Neural cell (in vitro differentiated cells): Measurements from ENCODE around the gene CCR7. TPM values are rescaled to one million over a fixed set of nuclear protein-coding genes. Genes with fewer than 3 reads are reported as not detected.

Experiments
- H2AFZ ChIP-seq: fragments of 200-600, 300-800 bp; sonication (generic), shearing (Covaris generic); 2 replicates; pipeline ENCODE4 v1.6.0; 2014; ENCODE audit warnings: low read depth, mild to moderate bottlenecking, antibody characterized with exemption, low read length, moderate library complexity
- H3F3A ChIP-seq: fragments of 200-600 bp; shearing (Covaris generic); 2 replicates; pipeline ENCODE4 v1.6.1; 2016; ENCODE audit warnings: mild to moderate bottlenecking, moderate library complexity, mixed read lengths, antibody characterized with exemption, low read length; ENCODE audit not compliant: insufficient read depth, poor library complexity, severe bottlenecking
- H3K27ac ChIP-seq: fragments of 200-600, 300-800 bp; sonication (generic), shearing (Covaris generic); 2 replicates; pipeline ENCODE4 v1.5.1; 2014; ENCODE audit warnings: mild to moderate bottlenecking, low read length, moderate library complexity
- H3K27me3 ChIP-seq: fragments of 300-800, 200-600 bp; sonication (generic), shearing (Covaris generic); 2 replicates; pipeline ENCODE4 v1.6.0; 2014; ENCODE audit warnings: mild to moderate bottlenecking, low read depth, low read length, moderate library complexity; ENCODE audit not compliant: insufficient read depth
- H3K36me3 ChIP-seq: fragments of 300-800, 200-600 bp; sonication (generic), shearing (Covaris generic); 2 replicates; pipeline ENCODE4 v1.5.1; 2014; ENCODE audit warnings: mild to moderate bottlenecking, antibody characterized with exemption, low read length, moderate library complexity; ENCODE audit not compliant: insufficient read depth
- H3K4me2 ChIP-seq: fragments of 300-800, 200-600 bp; sonication (generic), shearing (Covaris generic); 2 replicates; pipeline ENCODE4 v1.6.0; 2014; ENCODE audit warnings: mild to moderate bottlenecking, low read length
- H3K4me3 ChIP-seq: fragments of 300-800, 200-600 bp; sonication (generic), shearing (Covaris generic); 2 replicates; pipeline ENCODE4 v1.5.1; 2014; ENCODE audit warnings: mild to moderate bottlenecking, low read length, moderate library complexity
- H3K79me2 ChIP-seq: fragments of 200-600 bp; shearing (Covaris generic); replicated peaks from 2 replicates; pipeline ENCODE4 v1.6.0; 2014; ENCODE audit warnings: mild to moderate bottlenecking, low read length, moderate library complexity; ENCODE audit not compliant: insufficient read depth
- H3K9ac ChIP-seq: fragments of 300-800, 200-600 bp; sonication (generic), shearing (Covaris generic); 2 replicates; pipeline ENCODE4 v1.6.1; 2016; ENCODE audit warnings: mild to moderate bottlenecking, low read length, mixed read lengths
- H3K9me2 ChIP-seq: fragments of 200-600 bp; shearing (Covaris generic); 2 replicates; pipeline ENCODE4 v1.6.1; 2016; ENCODE audit warnings: mild to moderate bottlenecking, low read length, mixed read lengths; ENCODE audit not compliant: insufficient read depth
- H3K9me3 ChIP-seq: fragments of 200-600, 300-800 bp; sonication (generic), shearing (Covaris generic); 2 replicates; pipeline ENCODE4 v1.6.1; 2016; ENCODE audit warnings: mild to moderate bottlenecking, mixed run types, low read length, moderate library complexity, mixed read lengths
- H4K20me1 ChIP-seq: fragments of 200-600 bp; shearing (Covaris generic); 2 replicates; pipeline ENCODE4 v1.6.1; 2016; ENCODE audit warnings: mild to moderate bottlenecking, mixed run types; ENCODE audit not compliant: insufficient read depth
- EP300 ChIP-seq: fragments of 450-650 bp; conservative IDR thresholded peaks from 2 replicates; pipeline ENCODE4 v1.6.1; 2014; ENCODE audit warnings: antibody characterized with exemption, mild to moderate bottlenecking, moderate library complexity; ENCODE audit not compliant: poor library complexity, severe bottlenecking
- EZH2 ChIP-seq: fragments of 200-600, 300-800 bp; shearing (Covaris generic), sonication (generic); IDR thresholded peaks from 2 replicates; pipeline ENCODE4 v1.6.1; 2014; ENCODE audit warnings: antibody characterized with exemption, low read length, borderline replicate concordance, mild to moderate bottlenecking; ENCODE audit not compliant: insufficient read depth, poor library complexity, severe bottlenecking
- MXI1 ChIP-seq: fragments of 450-650 bp; conservative IDR thresholded peaks from 2 replicates; pipeline ENCODE4 v1.6.1; 2014; ENCODE audit warnings: antibody characterized with exemption, mild to moderate bottlenecking; ENCODE audit not compliant: poor library complexity, severe bottlenecking
- POLR2AphosphoS5 ChIP-seq: IDR thresholded peaks from 2 replicates; pipeline ENCODE4 v1.6.1; 2012
- RAD21 ChIP-seq: fragments of 450-650 bp; conservative IDR thresholded peaks from 2 replicates; pipeline ENCODE4 v1.6.1; 2014; ENCODE audit warnings: antibody characterized with exemption, mild to moderate bottlenecking, moderate library complexity
- SMC3 ChIP-seq: fragments of 450-650 bp; conservative IDR thresholded peaks from 2 replicates; pipeline ENCODE4 v1.6.1; 2014; ENCODE audit warnings: antibody characterized with exemption, mild to moderate bottlenecking, moderate library complexity; ENCODE audit not compliant: poor library complexity
- TAF1 ChIP-seq: IDR thresholded peaks from 2 replicates; pipeline ENCODE4 v1.6.1; 2012; ENCODE audit warnings: low read depth
- polyA plus RNA-seq: library from polyadenylated mRNA; depleted of rRNA; stranded (reverse); fragments of >200 nt; gene quantifications from 2 replicates; pipeline ENCODE4 v1.2.3, GENCODE V29; 2014
- TF ChIP-seq, protein P1 (sequence below): IDR thresholded peaks from 2 replicates; pipeline ENCODE4 v1.6.1; 2012; ENCODE audit warnings: borderline replicate concordance
- TF ChIP-seq, protein P2 (sequence below): fragments of 450-650 bp; IDR thresholded peaks from 2 replicates; pipeline ENCODE4 v1.5.1; 2014; ENCODE audit warnings: antibody characterized with exemption, mild to moderate bottlenecking, moderate library complexity; ENCODE audit not compliant: poor library complexity, severe bottlenecking

CCR7 gene
- polyA plus RNA-seq, 1 donor from 2014 or later = not detected

DNA sequence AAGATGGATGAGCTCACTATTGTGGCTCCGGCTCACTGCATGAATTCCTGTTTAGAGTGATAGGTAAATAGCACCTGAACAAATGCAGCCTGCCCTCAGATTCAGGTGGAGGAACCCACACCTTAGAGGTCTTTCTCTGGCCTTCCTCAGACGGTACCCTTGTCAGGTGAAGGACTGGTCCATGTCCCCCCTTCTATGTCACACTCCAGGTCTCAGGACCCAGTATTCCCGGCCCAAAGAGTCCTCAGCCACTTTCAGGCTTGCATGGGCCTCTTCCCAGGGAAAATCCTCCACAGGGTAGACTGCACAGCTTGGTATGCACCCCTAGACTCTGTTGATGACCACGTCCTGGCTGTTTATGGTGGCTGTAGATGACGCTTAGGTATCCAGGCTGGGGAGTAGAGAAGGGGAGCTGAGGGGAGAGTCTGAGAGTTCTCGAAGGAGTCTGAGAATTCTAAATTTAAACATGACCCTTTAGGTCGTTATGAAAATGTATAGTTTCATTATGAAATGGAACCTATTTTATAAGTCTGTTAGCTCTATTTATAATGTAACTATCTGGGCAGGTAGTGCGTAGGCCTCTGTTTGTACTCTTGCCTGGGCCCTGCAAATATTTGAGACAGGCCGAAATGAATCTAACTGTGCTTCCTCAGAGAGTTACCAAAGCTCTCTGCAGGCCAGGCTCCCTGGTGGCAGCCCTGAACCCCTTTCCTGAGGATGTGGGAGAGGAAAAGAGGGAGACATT, 32.5 kb upstream of the CCR7 start:
- H3F3A ChIP-seq = no peaks in the 10 kb centered on the region
- H3K4me3 ChIP-seq = no peak overlapping the region
- H3K27me3 ChIP-seq = no peaks in the 10 kb centered on the region
- H3K9me2 ChIP-seq = no peaks in the 10 kb centered on the region
- H4K20me1 ChIP-seq = no peaks in the 10 kb centered on the region
- no peaks in the 10 kb centered on the region for H3K36me3 ChIP-seq
- no peak overlapping the region for H3K27ac ChIP-seq
- TF ChIP-seq TAF1 (no peak), EZH2 (no peak), SMC3 (no peak), POLR2AphosphoS5 (no peak), EP300 (no peak), MXI1 (no peak)
- TF ChIP-seq, protein P1, sequence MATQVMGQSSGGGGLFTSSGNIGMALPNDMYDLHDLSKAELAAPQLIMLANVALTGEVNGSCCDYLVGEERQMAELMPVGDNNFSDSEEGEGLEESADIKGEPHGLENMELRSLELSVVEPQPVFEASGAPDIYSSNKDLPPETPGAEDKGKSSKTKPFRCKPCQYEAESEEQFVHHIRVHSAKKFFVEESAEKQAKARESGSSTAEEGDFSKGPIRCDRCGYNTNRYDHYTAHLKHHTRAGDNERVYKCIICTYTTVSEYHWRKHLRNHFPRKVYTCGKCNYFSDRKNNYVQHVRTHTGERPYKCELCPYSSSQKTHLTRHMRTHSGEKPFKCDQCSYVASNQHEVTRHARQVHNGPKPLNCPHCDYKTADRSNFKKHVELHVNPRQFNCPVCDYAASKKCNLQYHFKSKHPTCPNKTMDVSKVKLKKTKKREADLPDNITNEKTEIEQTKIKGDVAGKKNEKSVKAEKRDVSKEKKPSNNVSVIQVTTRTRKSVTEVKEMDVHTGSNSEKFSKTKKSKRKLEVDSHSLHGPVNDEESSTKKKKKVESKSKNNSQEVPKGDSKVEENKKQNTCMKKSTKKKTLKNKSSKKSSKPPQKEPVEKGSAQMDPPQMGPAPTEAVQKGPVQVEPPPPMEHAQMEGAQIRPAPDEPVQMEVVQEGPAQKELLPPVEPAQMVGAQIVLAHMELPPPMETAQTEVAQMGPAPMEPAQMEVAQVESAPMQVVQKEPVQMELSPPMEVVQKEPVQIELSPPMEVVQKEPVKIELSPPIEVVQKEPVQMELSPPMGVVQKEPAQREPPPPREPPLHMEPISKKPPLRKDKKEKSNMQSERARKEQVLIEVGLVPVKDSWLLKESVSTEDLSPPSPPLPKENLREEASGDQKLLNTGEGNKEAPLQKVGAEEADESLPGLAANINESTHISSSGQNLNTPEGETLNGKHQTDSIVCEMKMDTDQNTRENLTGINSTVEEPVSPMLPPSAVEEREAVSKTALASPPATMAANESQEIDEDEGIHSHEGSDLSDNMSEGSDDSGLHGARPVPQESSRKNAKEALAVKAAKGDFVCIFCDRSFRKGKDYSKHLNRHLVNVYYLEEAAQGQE = no peak
- no peak overlapping the region for H3K4me2 ChIP-seq
- H3K79me2 ChIP-seq = no peaks in the 10 kb centered on the region
- H3K9me3 ChIP-seq = no peaks in the 10 kb centered on the region
- H2AFZ ChIP-seq = no peak overlapping the region
- no peak overlapping the region for H3K9ac ChIP-seq

DNA sequence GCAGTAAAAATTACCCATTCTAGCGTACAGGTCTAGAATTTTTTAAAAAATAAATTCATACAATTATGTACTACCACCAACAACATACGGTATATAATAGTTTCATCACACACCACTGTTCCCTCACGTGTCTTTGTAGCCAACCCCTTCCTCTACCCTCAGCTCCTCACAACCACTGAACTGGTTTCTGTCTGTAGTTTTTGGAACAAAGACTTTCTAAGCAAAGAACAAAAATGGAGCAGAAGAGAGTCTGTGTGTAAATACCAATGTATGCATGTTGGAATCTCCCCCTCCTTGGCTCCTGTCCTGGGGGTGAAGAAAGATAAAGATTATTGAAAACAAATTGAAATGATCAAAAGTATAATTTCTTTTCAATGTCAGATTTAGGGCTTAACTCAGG, 31.9 kb upstream of the CCR7 start:
- TF ChIP-seq, protein P1 = no peak
- TF ChIP-seq, protein P2, sequence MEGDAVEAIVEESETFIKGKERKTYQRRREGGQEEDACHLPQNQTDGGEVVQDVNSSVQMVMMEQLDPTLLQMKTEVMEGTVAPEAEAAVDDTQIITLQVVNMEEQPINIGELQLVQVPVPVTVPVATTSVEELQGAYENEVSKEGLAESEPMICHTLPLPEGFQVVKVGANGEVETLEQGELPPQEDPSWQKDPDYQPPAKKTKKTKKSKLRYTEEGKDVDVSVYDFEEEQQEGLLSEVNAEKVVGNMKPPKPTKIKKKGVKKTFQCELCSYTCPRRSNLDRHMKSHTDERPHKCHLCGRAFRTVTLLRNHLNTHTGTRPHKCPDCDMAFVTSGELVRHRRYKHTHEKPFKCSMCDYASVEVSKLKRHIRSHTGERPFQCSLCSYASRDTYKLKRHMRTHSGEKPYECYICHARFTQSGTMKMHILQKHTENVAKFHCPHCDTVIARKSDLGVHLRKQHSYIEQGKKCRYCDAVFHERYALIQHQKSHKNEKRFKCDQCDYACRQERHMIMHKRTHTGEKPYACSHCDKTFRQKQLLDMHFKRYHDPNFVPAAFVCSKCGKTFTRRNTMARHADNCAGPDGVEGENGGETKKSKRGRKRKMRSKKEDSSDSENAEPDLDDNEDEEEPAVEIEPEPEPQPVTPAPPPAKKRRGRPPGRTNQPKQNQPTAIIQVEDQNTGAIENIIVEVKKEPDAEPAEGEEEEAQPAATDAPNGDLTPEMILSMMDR = no peak
- TF ChIP-seq RAD21 (no peak), MXI1 (no peak), TAF1 (no peak), EP300 (no peak), EZH2 (no peak), POLR2AphosphoS5 (no peak), SMC3 (no peak)
- Histone ChIP-seq H3K9ac (no peak overlapping the region), H3K4me2 (no peak overlapping the region), H2AFZ (no peak overlapping the region), H3K9me3 (no peaks in the 10 kb centered on the region), H3K4me3 (no peak overlapping the region), H3K27me3 (no peaks in the 10 kb centered on the region), H3K9me2 (no peaks in the 10 kb centered on the region), H3K79me2 (no peaks in the 10 kb centered on the region), H3K36me3 (no peaks in the 10 kb centered on the region), H3K27ac (no peak overlapping the region), H3F3A (no peaks in the 10 kb centered on the region), H4K20me1 (no peaks in the 10 kb centered on the region)
